ENCODE results near the gene SPPL2A.

The SPPL2A gene

DNA sequence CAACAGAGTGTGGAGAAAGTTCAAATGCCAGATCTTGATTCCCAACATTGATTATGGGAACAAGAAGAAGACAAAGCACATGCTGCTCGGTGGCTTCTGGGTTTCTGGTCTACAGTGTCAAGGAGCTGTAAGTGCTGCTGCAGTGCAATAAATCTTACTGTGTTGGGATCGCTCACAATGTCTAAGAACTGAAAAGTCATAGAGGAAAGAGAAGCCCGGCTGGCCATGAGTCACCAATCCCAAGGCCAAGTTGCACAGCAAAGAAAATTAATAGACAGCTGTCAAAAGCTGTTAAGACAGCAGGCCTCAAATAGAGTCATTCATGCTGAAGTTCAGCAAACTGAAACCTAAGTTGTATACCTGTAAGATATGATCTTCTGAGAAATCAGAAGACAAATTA, 33.2 kb upstream of the SPPL2A start:
- Histone ChIP-seq H3K27me3 (ENCODE audit: control insufficient read depth, insufficient read depth, low read length) (no peaks in the 10 kb centered on the region), H3K36me3 (ENCODE audit: control insufficient read depth, insufficient read depth, low read length) (no peaks in the 10 kb centered on the region), H3K4me1 (ENCODE audit: control insufficient read depth, insufficient read depth, low read length) (no peaks in the 10 kb centered on the region), H3K27ac (ENCODE audit: low read length) (no peak overlapping the region), H3K9me3 (ENCODE audit: control insufficient read depth, insufficient read depth, low read length) (no peaks in the 10 kb centered on the region), H3K4me3 (ENCODE audit: low read length) (no peak overlapping the region)
- WGBS (ENCODE audit: insufficient coverage, insufficient read length) = no CpG with 5 or more reads among the region's 3 CpGs
- no peak for DNase-seq (ENCODE audit: low read depth, low spot score)

- no peak overlapping the region for H3K4me3 ChIP-seq (ENCODE audit: low read length)
- H3K4me1 ChIP-seq (ENCODE audit: control insufficient read depth, insufficient read depth, low read length) = no peaks in the 10 kb centered on the region
- no peaks in the 10 kb centered on the region for H3K36me3 ChIP-seq (ENCODE audit: control insufficient read depth, insufficient read depth, low read length)
- no peak overlapping the region for H3K27ac ChIP-seq (ENCODE audit: low read length)
- no peaks in the 10 kb centered on the region for H3K27me3 ChIP-seq (ENCODE audit: control insufficient read depth, insufficient read depth, low read length)
- DNase-seq (ENCODE audit: low read depth, low spot score) = no peak
- no peaks in the 10 kb centered on the region for H3K9me3 ChIP-seq (ENCODE audit: control insufficient read depth, insufficient read depth, low read length)
- WGBS (ENCODE audit: insufficient coverage, insufficient read length) = no CpG with 5 or more reads among the region's 1 CpG
Measured at GRCh38 chr15:50797926-50798325, 32.4 kb upstream of the SPPL2A start.

GRCh38 chr15:50791486-50791885, 26.0 kb upstream of the SPPL2A start:
- H3K4me1 ChIP-seq (ENCODE audit: control insufficient read depth, insufficient read depth, low read length) = no peaks in the 10 kb centered on the region
- no peaks in the 10 kb centered on the region for H3K27me3 ChIP-seq (ENCODE audit: control insufficient read depth, insufficient read depth, low read length)
- no peak overlapping the region for H3K4me3 ChIP-seq (ENCODE audit: low read length)
- H3K9me3 ChIP-seq (ENCODE audit: control insufficient read depth, insufficient read depth, low read length) = no peaks in the 10 kb centered on the region
- no peak overlapping the region for H3K27ac ChIP-seq (ENCODE audit: low read length)
- DNase-seq (ENCODE audit: low read depth, low spot score) = no peak
- no peaks in the 10 kb centered on the region for H3K36me3 ChIP-seq (ENCODE audit: control insufficient read depth, insufficient read depth, low read length)
- WGBS (ENCODE audit: insufficient coverage, insufficient read length) = 100% methylated on average over 2 of the region's 4 CpGs

- no peaks in the 10 kb centered on the region for H3K9me3 ChIP-seq (ENCODE audit: control insufficient read depth, insufficient read depth, low read length)
- no peaks in the 10 kb centered on the region for H3K27me3 ChIP-seq (ENCODE audit: control insufficient read depth, insufficient read depth, low read length)
- no peak overlapping the region for H3K4me3 ChIP-seq (ENCODE audit: low read length)
- no CpG with 5 or more reads among the region's 7 CpGs for WGBS (ENCODE audit: insufficient coverage, insufficient read length)
- H3K4me1 ChIP-seq (ENCODE audit: control insufficient read depth, insufficient read depth, low read length) = no peaks in the 10 kb centered on the region
- H3K27ac ChIP-seq (ENCODE audit: low read length) = no peak overlapping the region
- no peak for DNase-seq (ENCODE audit: low read depth, low spot score)
- no peaks in the 10 kb centered on the region for H3K36me3 ChIP-seq (ENCODE audit: control insufficient read depth, insufficient read depth, low read length)
Measured at GRCh38 chr15:50790778-50791453, 25.4 kb upstream of the SPPL2A start.

- Histone ChIP-seq H3K9me3 (ENCODE audit: control insufficient read depth, insufficient read depth, low read length) (no peaks in the 10 kb centered on the region), H3K27ac (ENCODE audit: low read length) (no peak overlapping the region), H3K36me3 (ENCODE audit: control insufficient read depth, insufficient read depth, low read length) (no peaks in the 10 kb centered on the region), H3K4me3 (ENCODE audit: low read length) (no peak overlapping the region), H3K27me3 (ENCODE audit: control insufficient read depth, insufficient read depth, low read length) (no peaks in the 10 kb centered on the region), H3K4me1 (ENCODE audit: control insufficient read depth, insufficient read depth, low read length) (no peaks in the 10 kb centered on the region)
- DNase-seq (ENCODE audit: low read depth, low spot score) = no peak
- WGBS (ENCODE audit: insufficient coverage, insufficient read length) = no CpG with 5 or more reads among the region's 3 CpGs
Measured at GRCh38 chr15:50786871-50787270, 21.4 kb upstream of the SPPL2A start.

GRCh38 chr15:50786438-50786837, 20.9 kb upstream of the SPPL2A start:
- H3K9me3 ChIP-seq (ENCODE audit: control insufficient read depth, insufficient read depth, low read length) = no peaks in the 10 kb centered on the region
- WGBS (ENCODE audit: insufficient coverage, insufficient read length) = no CpG with 5 or more reads among the region's 2 CpGs

GRCh38 chr15:50783895-50784294, 18.4 kb upstream of the SPPL2A start:
- Histone ChIP-seq H3K27ac (ENCODE audit: low read length) (no peak overlapping the region), H3K4me1 (ENCODE audit: control insufficient read depth, insufficient read depth, low read length) (no peaks in the 10 kb centered on the region), H3K9me3 (ENCODE audit: control insufficient read depth, insufficient read depth, low read length) (no peaks in the 10 kb centered on the region), H3K4me3 (ENCODE audit: low read length) (no peak overlapping the region), H3K36me3 (ENCODE audit: control insufficient read depth, insufficient read depth, low read length) (no peaks in the 10 kb centered on the region), H3K27me3 (ENCODE audit: control insufficient read depth, insufficient read depth, low read length) (no peaks in the 10 kb centered on the region)
- no peak for DNase-seq (ENCODE audit: low read depth, low spot score)

More at GRCh38 chr15:50786438-50786837, 20.9 kb upstream of the SPPL2A start:
- Histone ChIP-seq H3K36me3 (ENCODE audit: control insufficient read depth, insufficient read depth, low read length) (no peaks in the 10 kb centered on the region), H3K4me1 (ENCODE audit: control insufficient read depth, insufficient read depth, low read length) (no peaks in the 10 kb centered on the region), H3K27ac (ENCODE audit: low read length) (no peak overlapping the region), H3K4me3 (ENCODE audit: low read length) (no peak overlapping the region), H3K27me3 (ENCODE audit: control insufficient read depth, insufficient read depth, low read length) (no peaks in the 10 kb centered on the region)
- no peak for DNase-seq (ENCODE audit: low read depth, low spot score)

DNA sequence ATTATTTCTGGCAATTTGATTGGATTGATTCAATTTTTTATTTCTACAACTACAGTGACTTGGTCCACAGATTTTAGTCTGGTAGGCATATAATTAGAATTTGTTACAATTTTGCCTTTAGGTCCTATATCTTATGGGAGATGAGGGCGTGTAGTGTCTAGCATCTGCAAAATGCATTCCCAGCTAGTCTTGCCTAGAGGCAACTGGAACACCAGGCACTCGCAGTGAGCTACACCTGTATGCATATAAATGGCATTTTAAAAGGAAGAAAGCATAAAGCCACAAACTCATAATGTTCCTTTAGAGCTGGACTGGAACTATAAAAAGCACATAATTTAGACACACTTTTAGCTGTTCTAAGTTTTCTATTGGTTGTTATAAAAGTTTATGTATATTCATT, 17.9 kb upstream of the SPPL2A start:
- Histone ChIP-seq H3K27ac (ENCODE audit: low read length) (no peak overlapping the region), H3K4me3 (ENCODE audit: low read length) (no peak overlapping the region), H3K27me3 (ENCODE audit: control insufficient read depth, insufficient read depth, low read length) (no peaks in the 10 kb centered on the region), H3K9me3 (ENCODE audit: control insufficient read depth, insufficient read depth, low read length) (no peaks in the 10 kb centered on the region), H3K4me1 (ENCODE audit: control insufficient read depth, insufficient read depth, low read length) (no peaks in the 10 kb centered on the region), H3K36me3 (ENCODE audit: control insufficient read depth, insufficient read depth, low read length) (no peaks in the 10 kb centered on the region)
- DNase-seq (ENCODE audit: low read depth, low spot score) = no peak
- no CpG with 5 or more reads among the region's 2 CpGs for WGBS (ENCODE audit: insufficient coverage, insufficient read length)

DNA sequence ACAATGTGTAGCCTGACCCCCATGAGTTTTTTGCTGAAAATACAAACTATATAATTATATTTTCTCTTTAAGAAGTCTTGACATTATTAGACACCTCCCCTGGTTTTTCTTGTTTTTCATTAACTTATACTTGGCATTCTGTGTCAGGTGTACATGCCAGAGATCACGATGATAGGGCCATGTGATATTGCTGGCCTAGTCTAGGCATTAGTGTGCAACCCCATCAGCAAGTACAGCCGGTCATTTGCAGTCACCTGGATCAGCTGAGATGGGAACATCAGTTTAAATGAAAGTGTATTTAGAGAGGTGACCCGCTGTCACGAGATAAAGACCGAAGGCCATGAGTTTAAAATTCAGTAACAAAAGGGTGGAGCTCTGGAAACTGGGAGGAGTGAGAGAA, 12.6 kb upstream of the SPPL2A start:
- H3K27me3 ChIP-seq (ENCODE audit: control insufficient read depth, insufficient read depth, low read length) = no peaks in the 10 kb centered on the region
- no peak overlapping the region for H3K4me3 ChIP-seq (ENCODE audit: low read length)
- no peak for DNase-seq (ENCODE audit: low read depth, low spot score)
- H3K4me1 ChIP-seq (ENCODE audit: control insufficient read depth, insufficient read depth, low read length) = no peaks in the 10 kb centered on the region
- no peak overlapping the region for H3K27ac ChIP-seq (ENCODE audit: low read length)
- no CpG with 5 or more reads among the region's 5 CpGs for WGBS (ENCODE audit: insufficient coverage, insufficient read length)
- no peaks in the 10 kb centered on the region for H3K36me3 ChIP-seq (ENCODE audit: control insufficient read depth, insufficient read depth, low read length)
- no peaks in the 10 kb centered on the region for H3K9me3 ChIP-seq (ENCODE audit: control insufficient read depth, insufficient read depth, low read length)

DNA sequence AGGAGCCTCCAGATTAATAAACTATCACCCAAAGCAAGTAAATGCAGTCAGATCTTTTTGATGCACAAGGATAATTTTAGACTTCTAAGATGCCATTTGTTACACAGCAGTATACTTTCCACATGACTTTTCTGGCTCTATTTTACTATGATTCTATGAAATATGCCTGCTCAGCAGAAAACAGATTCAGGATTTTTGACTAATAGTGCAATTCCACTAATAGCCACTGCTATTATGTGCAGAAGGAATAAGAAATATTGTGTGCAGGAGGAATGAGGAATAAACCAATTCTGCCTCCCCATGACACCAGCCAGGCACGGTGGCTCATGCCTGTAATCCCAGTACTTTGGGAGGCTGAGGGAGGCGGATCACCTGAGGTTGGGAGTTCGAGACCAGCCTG, 11.5 kb upstream of the SPPL2A start:
- no peak overlapping the region for H3K27ac ChIP-seq (ENCODE audit: low read length)
- H3K27me3 ChIP-seq (ENCODE audit: control insufficient read depth, insufficient read depth, low read length) = no peaks in the 10 kb centered on the region
- no CpG with 5 or more reads among the region's 3 CpGs for WGBS (ENCODE audit: insufficient coverage, insufficient read length)
- no peak overlapping the region for H3K4me3 ChIP-seq (ENCODE audit: low read length)
- no peaks in the 10 kb centered on the region for H3K36me3 ChIP-seq (ENCODE audit: control insufficient read depth, insufficient read depth, low read length)
- no peaks in the 10 kb centered on the region for H3K9me3 ChIP-seq (ENCODE audit: control insufficient read depth, insufficient read depth, low read length)
- no peak for DNase-seq (ENCODE audit: low read depth, low spot score)
- H3K4me1 ChIP-seq (ENCODE audit: control insufficient read depth, insufficient read depth, low read length) = no peaks in the 10 kb centered on the region

DNA sequence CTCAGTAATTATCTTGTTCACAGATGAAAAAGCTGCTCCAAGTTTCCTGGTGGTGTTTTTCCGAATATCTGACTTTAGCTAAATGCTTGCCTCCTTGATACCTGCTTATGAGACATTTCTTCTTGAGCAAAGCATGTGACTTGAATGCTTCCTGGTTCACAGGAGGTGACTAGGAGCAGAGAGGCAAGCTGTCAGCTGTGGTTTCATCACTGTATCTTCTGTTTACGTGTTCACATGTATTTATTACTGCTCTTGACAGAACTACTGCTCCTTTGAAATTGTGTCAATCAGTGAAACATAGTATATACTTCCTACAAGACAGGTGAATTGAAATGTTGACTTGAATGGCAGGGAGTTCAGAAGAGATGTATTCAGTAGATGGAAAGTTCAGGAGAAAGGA, 8.9 kb upstream of the SPPL2A start:
- no peak overlapping the region for H3K4me3 ChIP-seq (ENCODE audit: low read length)
- no peaks in the 10 kb centered on the region for H3K9me3 ChIP-seq (ENCODE audit: control insufficient read depth, insufficient read depth, low read length)
- no peaks in the 10 kb centered on the region for H3K27me3 ChIP-seq (ENCODE audit: control insufficient read depth, insufficient read depth, low read length)
- H3K36me3 ChIP-seq (ENCODE audit: control insufficient read depth, insufficient read depth, low read length) = no peaks in the 10 kb centered on the region
- H3K4me1 ChIP-seq (ENCODE audit: control insufficient read depth, insufficient read depth, low read length) = no peaks in the 10 kb centered on the region
- H3K27ac ChIP-seq (ENCODE audit: low read length) = no peak overlapping the region
- DNase-seq (ENCODE audit: low read depth, low spot score) = no peak
- WGBS (ENCODE audit: insufficient coverage, insufficient read length) = no CpG with 5 or more reads among the region's 2 CpGs
